M059J (cell line): ENCODE measurements around the gene PLCB1. TPM values are rescaled to one million over a fixed set of nuclear protein-coding genes. Genes with fewer than 3 reads are reported as not detected.
"Not testable (repeated sequence)": the region's sequence is repeated elsewhere in the genome, so short reads cannot be mapped to it uniquely, and the experiment has no call there.

ENCODE experiments used
- DNase-seq: peaks from one replicate; pipeline ENCODE4 v3.0.0-alpha.2; 2012; ENCODE audit warnings: low read depth
- total RNA-seq: library from RNA; depleted of rRNA; stranded (reverse); fragments of >200 nt; shearing (Covaris generic); gene quantifications from 2 replicates; pipeline ENCODE4 v1.2.3, GENCODE V29; 2014

PLCB1 gene
- total RNA-seq, 1 experiment from 2014 or later, result 0.94 TPM

GRCh38 chr20:8786383-8786782 lies 654.3 kb downstream of the PLCB1 start:
- no peak for DNase-seq

GRCh38 chr20:8787090-8787489 lies 655.0 kb downstream of the PLCB1 start:
- DNase-seq, result no peak

GRCh38 chr20:8788275-8788674 lies 656.2 kb downstream of the PLCB1 start:
- DNase-seq, result no peak

GRCh38 chr20:8788831-8789230 lies 656.8 kb downstream of the PLCB1 start:
- DNase-seq, result no peak

- peak; percentile 71 for DNase-seq
Observed at GRCh38 chr20:8790442-8791074, 658.5 kb downstream of the PLCB1 start.

- no peak for DNase-seq
Observed at GRCh38 chr20:8795404-8795803, 663.3 kb downstream of the PLCB1 start.

GRCh38 chr20:8796088-8796660 lies 664.1 kb downstream of the PLCB1 start:
- DNase-seq, result peak; percentile 24

GRCh38 chr20:8798505-8798904 lies 666.4 kb downstream of the PLCB1 start:
- no peak for DNase-seq

GRCh38 chr20:8800089-8800488 lies 668.0 kb downstream of the PLCB1 start:
- DNase-seq, result no peak

GRCh38 chr20:8801686-8802085 lies 669.6 kb downstream of the PLCB1 start:
- no peak for DNase-seq

GRCh38 chr20:8803065-8803464 lies 671.0 kb downstream of the PLCB1 start:
- no peak for DNase-seq

- DNase-seq, result no peak
Observed at GRCh38 chr20:8803941-8804340, 671.9 kb downstream of the PLCB1 start.

GRCh38 chr20:8805737-8806442 lies 673.8 kb downstream of the PLCB1 start:
- DNase-seq, result peak; percentile 46

- no peak for DNase-seq
Observed at GRCh38 chr20:8807480-8808201, 675.6 kb downstream of the PLCB1 start.

GRCh38 chr20:8808202-8808535 lies 676.1 kb downstream of the PLCB1 start:
- no peak for DNase-seq

- no peak for DNase-seq
Observed at GRCh38 chr20:8809107-8809953, 677.3 kb downstream of the PLCB1 start.

GRCh38 chr20:8811801-8812594 lies 679.9 kb downstream of the PLCB1 start:
- no peak for DNase-seq

GRCh38 chr20:8812817-8813216 lies 680.8 kb downstream of the PLCB1 start:
- no peak for DNase-seq

GRCh38 chr20:8815208-8815607 lies 683.1 kb downstream of the PLCB1 start:
- no peak for DNase-seq

- DNase-seq, result no peak
Observed at GRCh38 chr20:8829256-8829655, 697.2 kb downstream of the PLCB1 start.

GRCh38 chr20:8834294-8834693 lies 702.2 kb downstream of the PLCB1 start:
- not testable (repeated sequence) for DNase-seq
